Activated CD4-positive, alpha-beta T cell treated with anti-CD3 and anti-CD28 coated beads, Interleukin-2, amount 10 ng/mL, durations not matched to agents 24 days and 14 days (primary cell): ENCODE data around the gene ST6GALNAC6. TPM values are rescaled to one million over a fixed set of nuclear protein-coding genes. Genes with fewer than 3 reads are reported as not detected.
A peak's percentile ranks its signal among the peaks of the same experiment; 100 is the strongest.

Experiments
- DNase-seq: peaks from one replicate; pipeline ENCODE4 v3.0.0; 2022
- H3K27ac Mint-ChIP-seq: one replicate; pipeline ENCODE4 v1.8.0; 2022; ENCODE audit warnings: mild to moderate bottlenecking, mixed read lengths
- H3K27me3 Mint-ChIP-seq: one replicate; pipeline ENCODE4 v1.8.0; 2022; ENCODE audit warnings: mixed read lengths
- H3K36me3 Mint-ChIP-seq: one replicate; pipeline ENCODE4 v1.8.0; 2022; ENCODE audit warnings: low read depth, mild to moderate bottlenecking, mixed read lengths
- H3K4me1 Mint-ChIP-seq: one replicate; pipeline ENCODE4 v1.8.0; 2021; ENCODE audit warnings: mixed read lengths
- H3K4me3 Mint-ChIP-seq: one replicate; pipeline ENCODE4 v1.8.0; 2022; ENCODE audit warnings: mild to moderate bottlenecking, moderate library complexity, mixed read lengths
- H3K9me3 Mint-ChIP-seq: one replicate; pipeline ENCODE4 v1.8.0; 2021; ENCODE audit warnings: mixed read lengths
- intact Hi-C: fragments of 100-400 bp; cut with micrococcal nuclease; formaldehyde crosslinking; loops from one replicate; pipeline ENCODE4 v1.15.1; 2023
- total RNA-seq: library from RNA; stranded (reverse); gene quantifications from 2 replicates; pipeline ENCODE4 v1.2.3, GENCODE V29; 2022

The ST6GALNAC6 gene
- total RNA-seq, 1 donor from 2014 or later: 53.3 TPM

GRCh38 chr9:127862075-127863011 is 37.1 kb downstream of the ST6GALNAC6 start:
- Mint-ChIP-seq H3K27me3 (no peaks in the 10 kb centered on the region), H3K4me3 (peak overlapping the region; percentile 7), H3K36me3 (peaks cover 3% of the 10 kb centered on the region), H3K4me1 (peaks cover 31% of the 10 kb centered on the region), H3K9me3 (no peaks in the 10 kb centered on the region), H3K27ac (peak overlapping the region; percentile 81)
- peak; percentile 82 for DNase-seq
- intact Hi-C loops: loop anchor here (10.0 kb wide), 1 partner anchor 248 kb away; the partner anchor contains the start of gene STXBP1

- no peak overlapping the region for H3K4me3 Mint-ChIP-seq
- no peaks in the 10 kb centered on the region for H3K9me3 Mint-ChIP-seq
- peak overlapping the region; percentile 13 for H3K27ac Mint-ChIP-seq
- no peaks in the 10 kb centered on the region for H3K27me3 Mint-ChIP-seq
- H3K4me1 Mint-ChIP-seq: peaks cover 30% of the 10 kb centered on the region
- DNase-seq: no peak
- intact Hi-C loops: loop anchor here (10.0 kb wide), 1 partner anchor 246 kb away; the partner anchor contains the start of gene STXBP1
- H3K36me3 Mint-ChIP-seq: peaks cover under 1% of the 10 kb centered on the region
These were observed 38.6 kb downstream of the ST6GALNAC6 start for GRCh38 chr9:127860779-127861178.

- no peaks in the 10 kb centered on the region for H3K36me3 Mint-ChIP-seq
- intact Hi-C loops: loop anchor here (10.0 kb wide), 1 partner anchor 245 kb away; the partner anchor contains the start of gene STXBP1
- no peak for DNase-seq
These were observed 39.1 kb downstream of the ST6GALNAC6 start for GRCh38 chr9:127860260-127860659.

GRCh38 chr9:127858041-127858512 is 41.3 kb downstream of the ST6GALNAC6 start:
- H3K9me3 Mint-ChIP-seq: no peaks in the 10 kb centered on the region
- intact Hi-C loops: no loop called here
- DNase-seq: no peak
- no peaks in the 10 kb centered on the region for H3K27me3 Mint-ChIP-seq
- H3K4me3 Mint-ChIP-seq: no peak overlapping the region
- H3K27ac Mint-ChIP-seq: no peak overlapping the region
- peaks cover 28% of the 10 kb centered on the region for H3K4me1 Mint-ChIP-seq
- H3K36me3 Mint-ChIP-seq: no peaks in the 10 kb centered on the region

More at GRCh38 chr9:127860260-127860659, 39.1 kb downstream of the ST6GALNAC6 start:
- H3K4me3 Mint-ChIP-seq: no peak overlapping the region
- H3K9me3 Mint-ChIP-seq: no peaks in the 10 kb centered on the region
- H3K4me1 Mint-ChIP-seq: peaks cover 27% of the 10 kb centered on the region
- H3K27me3 Mint-ChIP-seq: no peaks in the 10 kb centered on the region
- H3K27ac Mint-ChIP-seq: peak overlapping the region; percentile 18

- Mint-ChIP-seq H3K27ac (no peak overlapping the region), H3K4me3 (no peak overlapping the region), H3K27me3 (no peaks in the 10 kb centered on the region), H3K9me3 (no peaks in the 10 kb centered on the region), H3K36me3 (peaks cover 5% of the 10 kb centered on the region), H3K4me1 (peaks cover 29% of the 10 kb centered on the region)
- DNase-seq: no peak
- intact Hi-C loops: no loop called here
These were observed 42.1 kb downstream of the ST6GALNAC6 start for GRCh38 chr9:127857278-127857677.

- Mint-ChIP-seq H3K27me3 (no peaks in the 10 kb centered on the region), H3K36me3 (peaks cover 9% of the 10 kb centered on the region), H3K4me1 (peaks cover 28% of the 10 kb centered on the region)
These were observed 42.7 kb downstream of the ST6GALNAC6 start for GRCh38 chr9:127856729-127857116.

GRCh38 chr9:127856094-127856728 is 43.2 kb downstream of the ST6GALNAC6 start:
- H3K4me3 Mint-ChIP-seq: no peak overlapping the region
- peak overlapping the region; percentile 58 for H3K27ac Mint-ChIP-seq
- intact Hi-C loops: no loop called here
- DNase-seq: no peak
- no peaks in the 10 kb centered on the region for H3K9me3 Mint-ChIP-seq
- peaks cover 9% of the 10 kb centered on the region for H3K36me3 Mint-ChIP-seq
- peaks cover 24% of the 10 kb centered on the region for H3K4me1 Mint-ChIP-seq
- no peaks in the 10 kb centered on the region for H3K27me3 Mint-ChIP-seq

More at GRCh38 chr9:127856729-127857116, 42.7 kb downstream of the ST6GALNAC6 start:
- no peak overlapping the region for H3K4me3 Mint-ChIP-seq
- no peak overlapping the region for H3K27ac Mint-ChIP-seq
- no peak for DNase-seq
- intact Hi-C loops: no loop called here
- H3K9me3 Mint-ChIP-seq: no peaks in the 10 kb centered on the region

GRCh38 chr9:127855522-127855921 is 43.9 kb downstream of the ST6GALNAC6 start:
- H3K27ac Mint-ChIP-seq: peak overlapping the region; percentile 58
- no peaks in the 10 kb centered on the region for H3K27me3 Mint-ChIP-seq
- peaks cover 15% of the 10 kb centered on the region for H3K36me3 Mint-ChIP-seq
- peak overlapping the region; percentile 48 for H3K4me3 Mint-ChIP-seq
- no peak for DNase-seq
- H3K9me3 Mint-ChIP-seq: peaks cover 1% of the 10 kb centered on the region
- intact Hi-C loops: no loop called here
- H3K4me1 Mint-ChIP-seq: peaks cover 22% of the 10 kb centered on the region

GRCh38 chr9:127854960-127855359 is 44.4 kb downstream of the ST6GALNAC6 start:
- peaks cover 4% of the 10 kb centered on the region for H3K9me3 Mint-ChIP-seq
- peak overlapping the region; percentile 51 for H3K27ac Mint-ChIP-seq
- H3K27me3 Mint-ChIP-seq: no peaks in the 10 kb centered on the region
- no peak for DNase-seq
- H3K36me3 Mint-ChIP-seq: peaks cover 19% of the 10 kb centered on the region
- H3K4me1 Mint-ChIP-seq: peaks cover 22% of the 10 kb centered on the region
- peak overlapping the region; percentile 35 for H3K4me3 Mint-ChIP-seq
- intact Hi-C loops: no loop called here

GRCh38 chr9:127854184-127854806 is 45.1 kb downstream of the ST6GALNAC6 start, which contains the start of gene ENG:
ENG (minus strand) TSS chr9:127854658; CDS start chr9:127854355, 303 bp downstream.
- Mint-ChIP-seq H3K36me3 (peaks cover 21% of the 10 kb centered on the region), H3K4me3 (peak within 1 kb of the TSS; percentile 93), H3K9me3 (peaks cover 7% of the 10 kb centered on the region), H3K4me1 (peaks cover 22% of the 10 kb centered on the region), H3K27ac (peak within 1 kb of the TSS; percentile 89), H3K27me3 (no peaks in the 10 kb centered on the region)
- intact Hi-C loops: no loop called here
- DNase-seq: peak; percentile 75

- Mint-ChIP-seq H3K4me3 (peak overlapping the region; percentile 93), H3K27me3 (no peaks in the 10 kb centered on the region), H3K36me3 (peaks cover 29% of the 10 kb centered on the region), H3K27ac (peak overlapping the region; percentile 89), H3K9me3 (peaks cover 15% of the 10 kb centered on the region), H3K4me1 (peaks cover 22% of the 10 kb centered on the region)
- DNase-seq: peak; percentile 71
- intact Hi-C loops: no loop called here
These were observed 45.9 kb downstream of the ST6GALNAC6 start for GRCh38 chr9:127853312-127854183.

GRCh38 chr9:127852829-127853228 is 46.6 kb downstream of the ST6GALNAC6 start:
- H3K27me3 Mint-ChIP-seq: no peaks in the 10 kb centered on the region
- H3K27ac Mint-ChIP-seq: no peak overlapping the region
- H3K9me3 Mint-ChIP-seq: peaks cover 16% of the 10 kb centered on the region
- DNase-seq: no peak
- H3K36me3 Mint-ChIP-seq: peaks cover 33% of the 10 kb centered on the region
- H3K4me3 Mint-ChIP-seq: peak overlapping the region; percentile 93
- intact Hi-C loops: no loop called here
- peaks cover 22% of the 10 kb centered on the region for H3K4me1 Mint-ChIP-seq
